HL-60 (cell line): Measurements from ENCODE around the gene AKAP1.

Experiments
- DNase-seq, 2 experiments: peaks; one replicate each; pipeline ENCODE4 v3.0.0-alpha.2; 2010 to 2020; ENCODE audit warnings: low read depth in 1 of 2, low spot score in 1 of 2
- H3K27ac ChIP-seq: fragments of 250-450 bp; sonication (Bioruptor Pico); replicated peaks from 2 replicates; pipeline ENCODE4 v1.5.1; 2020; ENCODE audit warnings: mild to moderate bottlenecking, moderate library complexity
- H3K27me3 ChIP-seq: fragments of 250-450 bp; sonication (Bioruptor Pico); 2 replicates; pipeline ENCODE4 v1.5.1; 2021; ENCODE audit warnings: mild to moderate bottlenecking, moderate library complexity; ENCODE audit not compliant: insufficient read depth, poor library complexity, severe bottlenecking
- H3K4me3 ChIP-seq: replicated peaks from 2 replicates; pipeline ENCODE4 v1.5.1; 2011; ENCODE audit warnings: mild to moderate bottlenecking, control low read depth, low read length; ENCODE audit not compliant: insufficient read depth
- GABPA ChIP-seq: IDR thresholded peaks from 2 replicates; pipeline ENCODE4 v1.6.1; 2012; ENCODE audit warnings: low read depth
- POLR2AphosphoS5 ChIP-seq: IDR thresholded peaks from 2 replicates; pipeline ENCODE4 v1.6.1; 2012; ENCODE audit warnings: low read depth
- SPI1 ChIP-seq: IDR thresholded peaks from 2 replicates; pipeline ENCODE4 v1.6.1; 2012; ENCODE audit warnings: low read depth, mild to moderate bottlenecking, borderline replicate concordance
- TF ChIP-seq, protein P1 (sequence below): IDR thresholded peaks from one replicate; pipeline ENCODE4 v1.5.1; 2011; ENCODE audit warnings: low read length, control low read depth, inconsistent platforms; ENCODE audit not compliant: insufficient read depth
- TF ChIP-seq, protein P2 (sequence below): IDR thresholded peaks from 2 replicates; pipeline ENCODE4 v1.6.1; 2012; ENCODE audit warnings: low read depth; ENCODE audit not compliant: insufficient replicate concordance

Gene AKAP1

GRCh38 chr17:57050306-57050705 is 34.7 kb upstream of the AKAP1 start:
- no peak for DNase-seq
- H3K27ac ChIP-seq, result no peak overlapping the region
- no peak overlapping the region for H3K4me3 ChIP-seq
- peaks cover 7% of the 10 kb centered on the region for H3K27me3 ChIP-seq
- no peak for TF ChIP-seq GABPA
- no peak for TF ChIP-seq POLR2AphosphoS5
- no peak for TF ChIP-seq SPI1
- TF ChIP-seq, protein P1, sequence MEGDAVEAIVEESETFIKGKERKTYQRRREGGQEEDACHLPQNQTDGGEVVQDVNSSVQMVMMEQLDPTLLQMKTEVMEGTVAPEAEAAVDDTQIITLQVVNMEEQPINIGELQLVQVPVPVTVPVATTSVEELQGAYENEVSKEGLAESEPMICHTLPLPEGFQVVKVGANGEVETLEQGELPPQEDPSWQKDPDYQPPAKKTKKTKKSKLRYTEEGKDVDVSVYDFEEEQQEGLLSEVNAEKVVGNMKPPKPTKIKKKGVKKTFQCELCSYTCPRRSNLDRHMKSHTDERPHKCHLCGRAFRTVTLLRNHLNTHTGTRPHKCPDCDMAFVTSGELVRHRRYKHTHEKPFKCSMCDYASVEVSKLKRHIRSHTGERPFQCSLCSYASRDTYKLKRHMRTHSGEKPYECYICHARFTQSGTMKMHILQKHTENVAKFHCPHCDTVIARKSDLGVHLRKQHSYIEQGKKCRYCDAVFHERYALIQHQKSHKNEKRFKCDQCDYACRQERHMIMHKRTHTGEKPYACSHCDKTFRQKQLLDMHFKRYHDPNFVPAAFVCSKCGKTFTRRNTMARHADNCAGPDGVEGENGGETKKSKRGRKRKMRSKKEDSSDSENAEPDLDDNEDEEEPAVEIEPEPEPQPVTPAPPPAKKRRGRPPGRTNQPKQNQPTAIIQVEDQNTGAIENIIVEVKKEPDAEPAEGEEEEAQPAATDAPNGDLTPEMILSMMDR, result no peak
- TF ChIP-seq, protein P2, sequence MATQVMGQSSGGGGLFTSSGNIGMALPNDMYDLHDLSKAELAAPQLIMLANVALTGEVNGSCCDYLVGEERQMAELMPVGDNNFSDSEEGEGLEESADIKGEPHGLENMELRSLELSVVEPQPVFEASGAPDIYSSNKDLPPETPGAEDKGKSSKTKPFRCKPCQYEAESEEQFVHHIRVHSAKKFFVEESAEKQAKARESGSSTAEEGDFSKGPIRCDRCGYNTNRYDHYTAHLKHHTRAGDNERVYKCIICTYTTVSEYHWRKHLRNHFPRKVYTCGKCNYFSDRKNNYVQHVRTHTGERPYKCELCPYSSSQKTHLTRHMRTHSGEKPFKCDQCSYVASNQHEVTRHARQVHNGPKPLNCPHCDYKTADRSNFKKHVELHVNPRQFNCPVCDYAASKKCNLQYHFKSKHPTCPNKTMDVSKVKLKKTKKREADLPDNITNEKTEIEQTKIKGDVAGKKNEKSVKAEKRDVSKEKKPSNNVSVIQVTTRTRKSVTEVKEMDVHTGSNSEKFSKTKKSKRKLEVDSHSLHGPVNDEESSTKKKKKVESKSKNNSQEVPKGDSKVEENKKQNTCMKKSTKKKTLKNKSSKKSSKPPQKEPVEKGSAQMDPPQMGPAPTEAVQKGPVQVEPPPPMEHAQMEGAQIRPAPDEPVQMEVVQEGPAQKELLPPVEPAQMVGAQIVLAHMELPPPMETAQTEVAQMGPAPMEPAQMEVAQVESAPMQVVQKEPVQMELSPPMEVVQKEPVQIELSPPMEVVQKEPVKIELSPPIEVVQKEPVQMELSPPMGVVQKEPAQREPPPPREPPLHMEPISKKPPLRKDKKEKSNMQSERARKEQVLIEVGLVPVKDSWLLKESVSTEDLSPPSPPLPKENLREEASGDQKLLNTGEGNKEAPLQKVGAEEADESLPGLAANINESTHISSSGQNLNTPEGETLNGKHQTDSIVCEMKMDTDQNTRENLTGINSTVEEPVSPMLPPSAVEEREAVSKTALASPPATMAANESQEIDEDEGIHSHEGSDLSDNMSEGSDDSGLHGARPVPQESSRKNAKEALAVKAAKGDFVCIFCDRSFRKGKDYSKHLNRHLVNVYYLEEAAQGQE, result no peak

DNA sequence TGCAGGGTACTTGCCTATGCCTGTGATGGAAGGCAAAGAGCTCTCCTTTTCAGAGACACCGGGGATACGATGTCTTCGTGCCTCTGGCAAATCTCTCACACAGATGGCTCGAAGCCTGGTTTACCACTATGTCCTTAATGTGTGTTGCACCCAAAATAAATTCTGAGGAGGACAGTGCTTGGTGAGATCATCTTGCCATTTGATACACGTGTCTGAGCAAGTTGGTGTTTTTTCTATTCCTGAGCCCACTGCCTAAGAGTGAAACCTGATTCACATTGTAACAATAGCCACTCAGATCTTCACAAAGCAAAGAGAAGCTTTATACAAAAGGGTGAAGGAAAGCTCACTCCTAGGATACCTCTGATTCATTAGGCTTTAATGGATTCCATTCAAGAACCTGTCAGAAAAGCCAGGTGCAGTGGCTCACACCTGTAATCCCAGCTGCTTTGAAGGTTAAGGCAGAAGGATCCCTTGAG is 33.1 kb upstream of the AKAP1 start:
- Histone ChIP-seq H3K4me3 (no peak overlapping the region), H3K27me3 (no peaks in the 10 kb centered on the region), H3K27ac (no peak overlapping the region)
- no peak for DNase-seq
- TF ChIP-seq, protein P1, result no peak
- TF ChIP-seq SPI1 (no peak), POLR2AphosphoS5 (no peak), GABPA (no peak)
- TF ChIP-seq, protein P2, result no peak

DNA sequence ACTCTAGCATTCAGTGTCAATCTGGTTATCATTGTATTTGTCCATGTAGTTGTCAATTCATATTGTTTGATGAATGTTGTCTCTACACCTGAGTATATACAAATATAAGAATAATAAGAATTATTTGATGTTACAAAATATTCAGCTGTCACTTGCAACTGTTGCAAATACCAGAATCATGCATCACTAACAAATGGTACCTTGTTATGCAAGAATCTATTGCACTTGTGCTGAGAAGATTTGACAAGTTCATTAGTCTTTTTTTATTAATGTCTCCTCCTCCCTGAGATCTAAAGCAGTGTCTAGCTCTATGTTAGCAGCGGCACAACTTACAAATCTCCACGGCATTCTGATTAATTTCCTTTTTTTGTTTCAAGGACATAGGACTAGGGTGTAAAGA is 22.2 kb upstream of the AKAP1 start:
- no peaks in the 10 kb centered on the region for H3K27me3 ChIP-seq
- H3K4me3 ChIP-seq, result no peak overlapping the region
- DNase-seq, result no peak
- TF ChIP-seq SPI1 (no peak), GABPA (no peak), POLR2AphosphoS5 (no peak)
- TF ChIP-seq, protein P2, result no peak
- TF ChIP-seq, protein P1, result no peak
- no peak overlapping the region for H3K27ac ChIP-seq
